GM19238 (cell line): ENCODE results near the gene SLX4.
A peak's percentile ranks its signal among the peaks of the same experiment; 100 is the strongest.
"Not testable (repeated sequence)": the region's sequence is repeated elsewhere in the genome, so short reads cannot be mapped to it uniquely, and the experiment has no call there.

ENCODE experiments used
- DNase-seq: peaks from one replicate; pipeline ENCODE4 v3.0.0; 2011; ENCODE audit warnings: low spot score; ENCODE audit not compliant: insufficient read length

Gene SLX4

GRCh38 chr16:3611146-3611975 lies at the start of gene SLX4:
Gene SLX4, minus strand, starts transcription at chr16:3611606. Its CDS starts 2,642 bp downstream, at chr16:3608964.
- peak; percentile 99 for DNase-seq

GRCh38 chr16:3659251-3659650 lies 47.8 kb upstream of the SLX4 start:
- no peak for DNase-seq

- DNase-seq, result no peak
Measured at GRCh38 chr16:3656491-3657468, 45.4 kb upstream of the SLX4 start.

- DNase-seq, result not testable (repeated sequence)
Measured at GRCh38 chr16:3656160-3656490, 44.7 kb upstream of the SLX4 start.

GRCh38 chr16:3655396-3656159 lies 44.2 kb upstream of the SLX4 start:
- DNase-seq, result no peak

GRCh38 chr16:3655030-3655395 lies 43.6 kb upstream of the SLX4 start:
- DNase-seq, result no peak

GRCh38 chr16:3654249-3654991 lies 43.0 kb upstream of the SLX4 start, which contains the start of gene DNASE1:
Gene DNASE1, plus strand, starts transcription at chr16:3654691. Its CDS starts 683 bp downstream, at chr16:3655374.
- peak; percentile 63 for DNase-seq

GRCh38 chr16:3652373-3653195 lies 41.2 kb upstream of the SLX4 start:
- DNase-seq, result no peak

- DNase-seq, result no peak
Measured at GRCh38 chr16:3651461-3652372, 40.3 kb upstream of the SLX4 start.

- DNase-seq, result no peak
Measured at GRCh38 chr16:3650631-3651265, 39.3 kb upstream of the SLX4 start.

GRCh38 chr16:3646348-3646920 lies 35.0 kb upstream of the SLX4 start:
- DNase-seq, result no peak

- no peak for DNase-seq
Measured at GRCh38 chr16:3645504-3646347, 34.3 kb upstream of the SLX4 start.

GRCh38 chr16:3645108-3645503 lies 33.7 kb upstream of the SLX4 start:
- no peak for DNase-seq

GRCh38 chr16:3643095-3643730 lies 31.8 kb upstream of the SLX4 start:
- DNase-seq, result no peak

GRCh38 chr16:3642397-3643094 lies 31.1 kb upstream of the SLX4 start:
- no peak for DNase-seq

GRCh38 chr16:3641801-3642396 lies 30.5 kb upstream of the SLX4 start:
- DNase-seq, result no peak
